ENCODE results near the gene NRXN3. TPM values are rescaled to one million over a fixed set of nuclear protein-coding genes. Genes with fewer than 3 reads are reported as not detected.

The NRXN3 gene
- polyA plus RNA-seq, 1 of the 3 experiments (the other 2 are of a cell fraction) = 1.6 TPM

DNA sequence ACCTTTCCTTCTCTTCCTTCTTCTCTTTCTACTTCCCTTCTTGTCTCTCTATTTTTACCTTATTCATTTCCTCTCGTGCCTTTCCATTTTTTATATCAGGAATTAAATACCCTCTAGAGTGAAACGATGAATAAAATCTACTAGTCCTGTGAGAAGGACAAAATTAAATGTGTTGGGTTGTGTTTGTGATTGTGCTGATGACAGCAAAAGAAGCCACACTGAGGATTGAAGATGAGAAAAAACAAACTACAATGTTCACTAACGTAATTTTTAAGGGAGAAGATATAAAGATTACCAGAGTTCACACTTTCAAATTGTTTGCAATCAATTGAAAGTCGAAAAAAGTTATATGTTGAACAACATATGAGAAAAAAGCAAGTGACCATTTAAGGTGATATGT is 1029.0 kb downstream of the NRXN3 start:
- H3K79me2 ChIP-seq (ENCODE audit: insufficient read depth) = no peaks in the 10 kb centered on the region
- no peak overlapping the region for H3K4me2 ChIP-seq
- H3K9ac ChIP-seq = no peak overlapping the region
- H3F3A ChIP-seq (replicated peaks; ENCODE audit: insufficient read depth) = peaks cover 9% of the 10 kb centered on the region
- H3K4me1 ChIP-seq (ENCODE audit: control insufficient read depth in 1 of 2, insufficient read depth in 2 of 2, low read depth in 1 of 2, low read length in 1 of 2) = peaks cover 0 to 10% of the 10 kb centered on the region in 2 experiments; a peak in 2 of 4 replicates
- no peak for DNase-seq
- no peaks in the 10 kb centered on the region for H3K36me3 ChIP-seq (replicated peaks in 1 of 2; ENCODE audit: control insufficient read depth in 1 of 2, insufficient read depth in 2 of 2, low read length in 1 of 2)
- TF ChIP-seq GABPA (IDR thresholded peaks at IDR 0.05; ENCODE audit: low read depth) (no peak), FOXM1 (IDR thresholded peaks at IDR 0.05; ENCODE audit: low read depth) (no peak), RCOR1 (IDR thresholded peaks at IDR 0.05; ENCODE audit: low read length) (no peak), EP300 (IDR thresholded peaks at IDR 0.05; ENCODE audit: borderline replicate concordance in 1 of 2, low read depth in 1 of 2, low read length in 1 of 2) (no peak), TCF12 (IDR thresholded peaks at IDR 0.05) (no peak), MEF2A (IDR thresholded peaks at IDR 0.05; ENCODE audit: borderline replicate concordance, low read depth) (no peak), FOSL2 (IDR thresholded peaks at IDR 0.05; ENCODE audit: borderline replicate concordance, low read depth) (no peak), NRF1 (IDR thresholded peaks at IDR 0.05; ENCODE audit: low read depth, low read length) (no peak), YY1 (IDR thresholded peaks at IDR 0.05; ENCODE audit: low read depth) (no peak), ELF1 (IDR thresholded peaks at IDR 0.05) (no peak), USF2 (IDR thresholded peaks at IDR 0.05; ENCODE audit: borderline replicate concordance, low read depth, low read length) (no peak), RAD21 (IDR thresholded peaks at IDR 0.05; ENCODE audit: low read length) (no peak), ZBTB33 (IDR thresholded peaks at IDR 0.05; ENCODE audit: borderline replicate concordance, low read depth) (no peak)
- TF ChIP-seq, protein P1, sequence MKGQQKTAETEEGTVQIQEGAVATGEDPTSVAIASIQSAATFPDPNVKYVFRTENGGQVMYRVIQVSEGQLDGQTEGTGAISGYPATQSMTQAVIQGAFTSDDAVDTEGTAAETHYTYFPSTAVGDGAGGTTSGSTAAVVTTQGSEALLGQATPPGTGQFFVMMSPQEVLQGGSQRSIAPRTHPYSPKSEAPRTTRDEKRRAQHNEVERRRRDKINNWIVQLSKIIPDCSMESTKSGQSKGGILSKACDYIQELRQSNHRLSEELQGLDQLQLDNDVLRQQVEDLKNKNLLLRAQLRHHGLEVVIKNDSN (IDR thresholded peaks at IDR 0.05; ENCODE audit: borderline replicate concordance, low read depth) = no peak
- TF ChIP-seq, protein P2, sequence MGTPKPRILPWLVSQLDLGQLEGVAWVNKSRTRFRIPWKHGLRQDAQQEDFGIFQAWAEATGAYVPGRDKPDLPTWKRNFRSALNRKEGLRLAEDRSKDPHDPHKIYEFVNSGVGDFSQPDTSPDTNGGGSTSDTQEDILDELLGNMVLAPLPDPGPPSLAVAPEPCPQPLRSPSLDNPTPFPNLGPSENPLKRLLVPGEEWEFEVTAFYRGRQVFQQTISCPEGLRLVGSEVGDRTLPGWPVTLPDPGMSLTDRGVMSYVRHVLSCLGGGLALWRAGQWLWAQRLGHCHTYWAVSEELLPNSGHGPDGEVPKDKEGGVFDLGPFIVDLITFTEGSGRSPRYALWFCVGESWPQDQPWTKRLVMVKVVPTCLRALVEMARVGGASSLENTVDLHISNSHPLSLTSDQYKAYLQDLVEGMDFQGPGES (IDR thresholded peaks at IDR 0.05; ENCODE audit: low read depth, low read length) = no peak
- CTCF ChIA-PET = no interaction called here
- H3K27ac ChIP-seq (ENCODE audit: low read depth in 2 of 2, low read length in 1 of 2) = no peak overlapping the region
- POLR2A ChIA-PET = no interaction called here
- H4K20me1 ChIP-seq (ENCODE audit: insufficient read depth) = no peaks in the 10 kb centered on the region
- H3K4me3 ChIP-seq (ENCODE audit: low read depth in 2 of 2, low read length in 1 of 2) = no peak overlapping the region
- WGBS (ENCODE audit: low lambda C conversion rate) = 17% methylated on average over 4 of the region's 4 CpGs
- no peak overlapping the region for H2AFZ ChIP-seq (ENCODE audit: low read depth)
- H3K9me2 ChIP-seq = no peaks in the 10 kb centered on the region
- no peaks in the 10 kb centered on the region for H3K9me3 ChIP-seq
- H3K27me3 ChIP-seq (ENCODE audit: insufficient read depth) = no peaks in the 10 kb centered on the region

Measured in SK-N-SH (cell line).